GM12873 (cell line): Measurements from ENCODE around the gene P4HTM.

Source experiments
- TF ChIP-seq, protein P1 (sequence below): IDR thresholded peaks from 2 replicates; pipeline ENCODE4 v1.5.1; 2012; ENCODE audit warnings: low read depth, mild to moderate bottlenecking, moderate library complexity, low read length, control low read depth; ENCODE audit not compliant: insufficient read depth; ENCODE audit errors: missing control alignments

Gene P4HTM

DNA sequence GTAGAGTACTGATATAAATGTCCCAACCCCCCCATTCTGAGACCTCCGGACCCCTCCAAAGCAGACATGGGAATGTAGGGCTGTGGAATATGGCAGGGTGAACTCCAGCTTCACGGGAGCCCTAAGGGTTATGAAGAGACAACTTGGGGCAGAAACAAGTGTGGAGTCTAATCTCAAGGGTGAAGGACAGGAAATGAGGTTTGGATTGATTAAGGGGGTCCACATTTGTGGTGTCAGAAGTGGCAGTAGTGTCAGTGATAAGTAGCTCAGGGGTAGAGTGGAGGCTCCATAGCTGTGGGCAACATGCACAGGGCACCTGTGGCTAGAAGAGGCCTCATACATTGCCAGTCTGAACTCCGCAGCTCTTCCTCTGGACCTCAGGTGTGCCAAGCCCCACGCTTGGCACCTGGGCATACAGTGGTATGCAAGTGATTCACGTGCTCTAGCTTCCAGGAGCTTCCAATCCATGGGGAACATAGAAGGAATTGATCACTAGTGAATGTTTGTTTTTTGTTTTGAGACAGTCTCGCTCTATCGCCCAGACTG is 4.1 kb upstream of the P4HTM start:
- TF ChIP-seq, protein P1, sequence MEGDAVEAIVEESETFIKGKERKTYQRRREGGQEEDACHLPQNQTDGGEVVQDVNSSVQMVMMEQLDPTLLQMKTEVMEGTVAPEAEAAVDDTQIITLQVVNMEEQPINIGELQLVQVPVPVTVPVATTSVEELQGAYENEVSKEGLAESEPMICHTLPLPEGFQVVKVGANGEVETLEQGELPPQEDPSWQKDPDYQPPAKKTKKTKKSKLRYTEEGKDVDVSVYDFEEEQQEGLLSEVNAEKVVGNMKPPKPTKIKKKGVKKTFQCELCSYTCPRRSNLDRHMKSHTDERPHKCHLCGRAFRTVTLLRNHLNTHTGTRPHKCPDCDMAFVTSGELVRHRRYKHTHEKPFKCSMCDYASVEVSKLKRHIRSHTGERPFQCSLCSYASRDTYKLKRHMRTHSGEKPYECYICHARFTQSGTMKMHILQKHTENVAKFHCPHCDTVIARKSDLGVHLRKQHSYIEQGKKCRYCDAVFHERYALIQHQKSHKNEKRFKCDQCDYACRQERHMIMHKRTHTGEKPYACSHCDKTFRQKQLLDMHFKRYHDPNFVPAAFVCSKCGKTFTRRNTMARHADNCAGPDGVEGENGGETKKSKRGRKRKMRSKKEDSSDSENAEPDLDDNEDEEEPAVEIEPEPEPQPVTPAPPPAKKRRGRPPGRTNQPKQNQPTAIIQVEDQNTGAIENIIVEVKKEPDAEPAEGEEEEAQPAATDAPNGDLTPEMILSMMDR, result no peak

DNA sequence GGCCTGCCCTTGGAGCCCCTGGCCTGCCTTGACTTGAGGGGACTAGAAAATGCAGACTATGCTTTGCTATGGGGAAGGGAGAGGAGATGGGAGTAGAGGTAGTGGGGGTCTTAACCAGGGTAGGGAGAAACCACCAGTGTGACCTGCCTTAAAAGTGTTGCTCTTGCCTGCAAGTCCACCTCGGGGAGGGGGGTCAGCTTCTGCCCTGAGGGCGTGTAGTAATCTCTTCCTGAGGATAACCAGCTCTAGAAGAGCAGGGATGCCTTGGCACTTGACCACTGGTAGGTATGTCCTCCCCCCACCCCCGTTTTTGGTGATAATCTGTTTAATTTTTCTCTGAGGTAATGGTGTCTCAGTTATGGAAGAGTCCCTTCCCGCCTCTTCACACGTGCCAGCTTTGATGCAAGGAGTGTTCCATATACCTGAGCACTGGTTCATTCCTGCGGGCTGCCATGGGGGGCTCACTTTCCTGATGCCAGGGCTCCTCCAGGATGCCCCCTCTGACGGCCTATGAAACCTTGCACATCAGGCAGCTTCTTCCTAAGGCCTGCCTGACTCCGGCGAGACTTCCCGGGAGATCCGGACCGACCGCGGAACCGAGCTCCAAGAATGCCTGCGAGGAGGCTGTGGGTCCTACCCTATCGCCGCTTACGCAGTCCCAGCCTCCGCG is 780 bp upstream of the P4HTM start:
- TF ChIP-seq, protein P1, result no peak

DNA sequence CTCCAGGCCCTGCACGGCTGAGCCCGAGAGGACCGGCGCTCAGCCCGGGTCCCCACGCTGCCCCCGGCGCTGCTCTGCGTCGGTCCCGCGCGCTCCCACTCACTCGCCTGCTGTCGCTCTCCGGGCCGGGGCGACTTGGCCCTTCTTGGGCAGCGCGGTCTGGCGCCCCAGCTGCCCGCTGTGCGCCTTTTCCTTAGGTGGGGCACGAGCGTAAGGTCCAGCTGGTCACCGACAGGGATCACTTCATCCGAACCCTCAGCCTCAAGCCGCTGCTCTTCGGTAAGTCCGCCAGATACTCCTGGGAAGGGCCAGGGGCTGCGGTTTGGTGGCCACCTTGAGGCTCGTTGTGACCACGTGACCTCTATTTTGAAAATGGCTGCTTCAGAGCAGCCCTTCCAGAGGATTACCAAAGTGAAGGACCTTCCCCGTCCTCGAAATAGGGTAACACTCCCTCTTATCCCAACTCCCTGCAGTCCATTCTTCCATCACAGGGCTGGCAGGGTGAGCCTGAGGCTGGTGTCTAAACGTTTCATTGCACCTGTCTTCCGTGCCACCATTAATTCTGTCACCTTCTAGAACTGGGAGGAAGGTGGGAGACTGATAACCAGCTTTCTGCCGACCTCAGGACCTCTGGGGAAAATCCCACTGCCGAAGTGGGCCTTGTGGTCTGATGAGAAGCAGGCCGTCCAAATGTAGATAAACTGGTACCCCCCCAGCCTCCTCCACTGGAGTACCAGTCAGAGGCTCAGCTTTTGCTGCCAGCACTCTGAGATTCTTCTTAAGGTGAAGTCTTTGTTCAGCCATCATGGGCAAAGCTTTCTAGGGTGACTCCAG is 812 bp downstream of the P4HTM start:
- TF ChIP-seq, protein P1, result no peak

DNA sequence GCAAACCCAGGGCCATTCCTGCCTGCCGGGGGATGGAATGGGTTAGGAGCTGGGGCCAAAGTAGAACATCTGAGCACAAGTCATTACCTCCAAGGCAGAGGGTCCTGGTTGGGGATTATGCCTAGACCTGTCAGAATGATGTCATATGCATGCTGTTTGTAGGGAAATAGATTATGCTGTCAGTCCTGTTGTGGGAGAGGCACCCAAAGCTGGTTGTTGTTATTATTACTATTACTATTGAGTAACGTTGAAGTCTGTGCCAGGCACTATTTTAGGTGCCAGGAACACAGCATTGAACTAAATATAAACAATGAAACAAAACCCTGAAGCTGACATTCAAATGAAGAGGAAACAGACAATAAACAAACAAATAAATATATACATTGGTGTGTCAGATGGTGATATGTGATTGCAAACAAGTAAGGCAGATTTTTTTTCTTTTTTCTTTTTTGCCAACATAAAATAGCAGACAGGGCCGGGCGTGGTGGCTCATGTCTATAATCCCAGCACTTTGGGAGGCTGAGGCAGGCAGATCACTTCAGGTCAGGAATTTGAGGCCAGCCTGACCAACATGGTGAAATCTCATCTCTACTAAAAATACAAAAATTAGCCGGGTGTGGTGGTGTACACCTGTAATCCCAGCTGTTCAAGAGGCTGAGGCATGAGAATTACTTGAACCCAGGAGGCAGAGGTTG is 2.0 kb downstream of the P4HTM start:
- TF ChIP-seq, protein P1, result no peak

DNA sequence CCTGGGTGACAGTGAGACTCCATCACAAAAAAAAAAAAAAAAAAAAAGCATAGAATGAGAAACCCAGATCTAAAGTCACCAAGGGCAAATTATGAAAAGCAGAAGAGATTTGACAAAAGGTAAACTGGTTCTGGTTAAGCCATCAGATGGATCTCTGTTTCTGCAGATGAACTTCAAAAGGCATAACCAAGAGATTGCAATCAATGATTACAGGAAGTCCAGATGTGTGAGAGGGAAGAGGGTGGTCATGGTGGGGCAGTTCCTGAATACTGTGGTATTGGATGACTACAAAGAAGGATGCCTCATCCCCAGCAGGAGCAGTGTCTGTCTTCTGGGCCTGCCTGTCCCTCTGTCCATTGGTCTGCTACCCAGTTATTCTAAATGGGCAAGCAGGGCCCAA is 3.8 kb downstream of the P4HTM start:
- TF ChIP-seq, protein P1, result no peak

DNA sequence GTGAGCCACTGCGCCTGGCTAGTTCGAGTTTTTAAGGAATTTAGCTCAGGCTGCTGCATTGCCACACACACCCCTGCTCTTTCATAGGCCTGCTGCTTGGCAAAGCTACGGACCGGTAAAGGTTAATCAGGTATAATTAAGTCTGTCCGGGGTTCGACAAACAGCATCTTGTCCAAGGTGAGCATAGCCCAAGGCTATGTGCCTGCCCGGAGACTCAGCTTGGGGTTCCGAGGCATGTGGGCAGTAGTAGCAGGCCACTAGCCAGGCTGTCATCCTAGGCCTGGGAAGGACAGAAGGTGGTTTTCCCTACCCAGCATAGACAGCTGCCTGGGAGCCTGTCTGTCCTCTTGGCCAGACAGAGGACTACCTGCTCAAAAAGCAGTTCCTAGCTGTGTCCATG is 6.6 kb downstream of the P4HTM start:
- TF ChIP-seq, protein P1, result no peak

DNA sequence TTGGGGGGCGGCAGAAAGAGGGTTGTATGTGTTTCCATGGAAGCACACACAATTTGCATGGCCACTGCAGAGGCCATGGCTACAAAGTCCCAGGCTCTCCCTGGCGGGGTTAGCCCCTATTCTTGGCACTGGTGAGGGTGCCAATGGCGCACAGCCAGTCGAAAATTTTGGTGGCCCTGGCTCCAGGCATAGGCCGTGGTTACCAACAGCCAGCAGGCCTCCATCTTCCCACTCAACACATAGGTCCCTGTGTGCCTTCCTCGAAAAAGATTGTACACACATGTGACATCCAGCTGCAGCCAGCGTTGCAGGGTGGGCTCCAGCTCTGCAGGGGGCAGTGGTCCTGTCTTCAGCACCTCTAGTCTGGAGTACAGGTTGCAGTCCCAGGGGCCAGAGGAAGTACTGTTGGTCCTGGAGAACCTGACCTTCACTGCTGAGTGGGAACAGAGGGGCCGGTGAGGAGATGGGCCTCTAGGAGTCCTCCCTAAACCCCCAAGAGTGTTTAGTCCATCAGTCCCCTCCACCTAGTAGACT is 7.1 kb downstream of the P4HTM start:
- TF ChIP-seq, protein P1, result no peak
